H1 (cell line): ENCODE data around the gene SLC7A5.
"Not testable (repeated sequence)": the region's sequence is repeated elsewhere in the genome, so short reads cannot be mapped to it uniquely, and the experiment has no call there.

Source experiments
- KDM5A ChIP-seq: fragments of 200-600 bp; IDR thresholded peaks from 2 replicates; pipeline ENCODE4 v1.7.1; 2012; ENCODE audit warnings: mild to moderate bottlenecking, low read length, inconsistent platforms, mixed read lengths
- NANOG ChIP-seq: IDR thresholded peaks from 2 replicates; pipeline ENCODE4 v1.6.1; 2011; ENCODE audit warnings: low read length, low read depth, mild to moderate bottlenecking, inconsistent platforms; ENCODE audit not compliant: insufficient read depth, poor library complexity, severe bottlenecking
- POLR2A ChIP-seq, 2 experiments: IDR thresholded peaks; 1 replicate in 1 of 2; 2 replicates in 1 of 2; pipeline ENCODE4 v1.6.1; 2011; ENCODE audit warnings: low read depth in 2 of 2, low read length in 2 of 2, mild to moderate bottlenecking in 2 of 2; ENCODE audit errors: control extremely low read depth in 1 of 2

DNA sequence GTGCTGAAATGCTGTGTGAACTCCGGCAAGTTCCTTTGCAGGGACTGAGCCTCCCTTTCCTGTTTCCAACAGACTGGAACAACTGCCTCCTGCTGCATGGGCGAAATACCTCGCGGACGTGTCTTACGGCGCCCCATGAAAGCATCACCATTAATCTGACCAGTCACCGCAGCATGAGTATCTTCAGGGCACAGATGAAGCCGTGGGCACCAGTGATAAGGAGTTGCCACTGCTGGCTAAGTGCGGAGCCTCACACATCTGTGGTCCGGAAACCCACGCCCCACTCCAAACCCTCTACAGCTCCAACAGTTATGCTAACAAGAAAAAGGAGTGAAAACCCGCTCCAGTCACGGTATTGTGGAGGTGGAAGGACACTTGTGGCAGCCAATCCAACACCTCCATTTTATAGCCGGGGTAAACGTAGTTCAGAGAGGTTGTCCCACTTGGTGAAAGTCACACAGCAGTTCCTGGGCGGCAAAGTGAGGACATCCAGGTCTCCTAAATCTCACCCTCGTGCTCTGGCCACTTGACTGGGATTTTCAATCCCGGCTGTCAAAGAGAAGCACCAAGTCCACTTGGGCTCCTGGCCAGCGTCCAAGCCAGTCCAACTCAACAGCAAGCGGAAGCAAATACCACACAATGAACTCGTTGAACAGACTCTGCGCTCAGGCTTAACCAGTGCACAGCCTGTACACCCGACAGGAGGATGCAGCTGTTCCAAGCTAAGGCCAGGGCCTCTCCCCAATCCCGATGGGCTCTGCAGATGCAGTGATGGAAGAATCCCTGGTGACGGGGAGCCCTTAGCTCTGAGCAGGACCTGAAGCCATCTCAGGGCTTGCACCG, 10.9 kb downstream of the SLC7A5 start:
- TF ChIP-seq POLR2A (IDR thresholded peaks at IDR 0.05; ENCODE audit: control extremely low read depth in 1 of 2, low read depth in 2 of 2, low read length in 2 of 2); KDM5A; NANOG: not testable (repeated sequence)
